GM18505 (cell line): ENCODE measurements around the gene SCGB1D2.

Source experiments
- ATAC-seq: cut with Tn5 transposase; IDR thresholded peaks from one replicate; pipeline ENCODE4 v1.9.1; 2021; ENCODE audit not compliant: unreplicated experiment
- POLR2A ChIP-seq: IDR thresholded peaks from 4 replicates; pipeline ENCODE4 v1.6.1; 2011; ENCODE audit warnings: borderline replicate concordance; ENCODE audit not compliant: insufficient read depth, insufficient read length; ENCODE audit errors: extremely low read depth

Gene SCGB1D2

GRCh38 chr11:62280452-62280851, 38.4 kb downstream of the SCGB1D2 start:
- TF ChIP-seq POLR2A = no peak

More at GRCh38 chr11:62280452-62280851, 38.4 kb downstream of the SCGB1D2 start:
- no peak for ATAC-seq
